Hepatocyte (in vitro differentiated cells): ENCODE data around the gene FHDC1. TPM values are rescaled to one million over a fixed set of nuclear protein-coding genes. Genes with fewer than 3 reads are reported as not detected.

ENCODE experiments used
- DNase-seq: peaks from one replicate; pipeline ENCODE4 v3.0.0-alpha.2; 2016; ENCODE audit warnings: low spot score
- H2AFZ ChIP-seq: fragments of 200-600 bp; sonication (generic); 2 replicates; pipeline ENCODE4 v1.6.0; 2016; ENCODE audit warnings: antibody characterized with exemption, mild to moderate bottlenecking
- H3K27ac ChIP-seq: fragments of 200-600 bp; sonication (generic); 2 replicates; pipeline ENCODE4 v1.5.1; 2016; ENCODE audit warnings: mild to moderate bottlenecking
- H3K27me3 ChIP-seq: fragments of 200-600 bp; sonication (generic); 2 replicates; pipeline ENCODE4 v1.6.1; 2016
- H3K36me3 ChIP-seq: fragments of 200-600 bp; sonication (generic); replicated peaks from 2 replicates; pipeline ENCODE4 v1.5.1; 2016; ENCODE audit warnings: low read depth; ENCODE audit not compliant: insufficient read depth
- H3K4me1 ChIP-seq: fragments of 200-600 bp; sonication (generic); 2 replicates; pipeline ENCODE4 v1.5.1; 2016; ENCODE audit warnings: mild to moderate bottlenecking, moderate library complexity; ENCODE audit not compliant: insufficient read depth
- H3K4me2 ChIP-seq: fragments of 200-600 bp; sonication (generic); 2 replicates; pipeline ENCODE4 v1.6.0; 2016
- H3K4me3 ChIP-seq: fragments of 200-600 bp; sonication (generic); 2 replicates; pipeline ENCODE4 v1.5.1; 2016; ENCODE audit warnings: mild to moderate bottlenecking
- H3K79me2 ChIP-seq: fragments of 200-600 bp; sonication (generic); 2 replicates; pipeline ENCODE4 v1.6.0; 2017; ENCODE audit warnings: mild to moderate bottlenecking
- H3K9me2 ChIP-seq: fragments of 200-600 bp; sonication (generic); replicated peaks from 2 replicates; pipeline ENCODE4 v1.6.0; 2017; ENCODE audit warnings: mild to moderate bottlenecking; ENCODE audit not compliant: insufficient read depth
- H3K9me3 ChIP-seq: fragments of 200-600 bp; sonication (generic); 2 replicates; pipeline ENCODE4 v1.5.1; 2016; ENCODE audit warnings: low read depth, mild to moderate bottlenecking
- H4K20me1 ChIP-seq: fragments of 200-600 bp; sonication (generic); 2 replicates; pipeline ENCODE4 v1.6.0; 2016; ENCODE audit warnings: mild to moderate bottlenecking; ENCODE audit not compliant: insufficient read depth, poor library complexity, severe bottlenecking
- EZH2 ChIP-seq: fragments of 200-600 bp; sonication (generic); IDR thresholded peaks from 2 replicates; pipeline ENCODE4 v1.6.1; 2016; ENCODE audit warnings: antibody characterized with exemption, mild to moderate bottlenecking, borderline replicate concordance
- EZH2phosphoT487 ChIP-seq: fragments of 200-600 bp; sonication (generic); IDR thresholded peaks from one replicate; pipeline ENCODE4 v1.6.1; 2018; ENCODE audit warnings: antibody characterized with exemption, mild to moderate bottlenecking, low read depth, moderate library complexity; ENCODE audit not compliant: unreplicated experiment, severe bottlenecking
- WGBS: methylation state at CpG from one replicate; pipeline ENCODE4 v1.1.6; 2016; ENCODE audit warnings: low lambda C conversion rate; ENCODE audit errors: missing lambda C conversion rate; 5-methylcytosine and 5-hydroxymethylcytosine counted together
- polyA plus RNA-seq: library from polyadenylated mRNA; unstranded; fragments of >200 nt; fragmentation: Nextera tagmentation; extraction: Ambion mirVana; gene quantifications from 2 replicates; pipeline ENCODE4 v1.2.1, GENCODE V29; 2016
- total RNA-seq: library from RNA; depleted of rRNA; stranded (reverse); fragments of >200 nt; gene quantifications from 2 replicates; pipeline ENCODE4 v1.2.3, GENCODE V29; 2014
- TF ChIP-seq, protein P1 (sequence below): fragments of 200-600 bp; sonication (generic); IDR thresholded peaks from 2 replicates; pipeline ENCODE4 v1.5.1; 2016; ENCODE audit warnings: antibody characterized with exemption, mild to moderate bottlenecking; ENCODE audit not compliant: poor library complexity

The FHDC1 gene
- total and polyA plus RNA-seq, 2 experiments from 2014 or later, result 2.1 to 3.1 TPM

DNA sequence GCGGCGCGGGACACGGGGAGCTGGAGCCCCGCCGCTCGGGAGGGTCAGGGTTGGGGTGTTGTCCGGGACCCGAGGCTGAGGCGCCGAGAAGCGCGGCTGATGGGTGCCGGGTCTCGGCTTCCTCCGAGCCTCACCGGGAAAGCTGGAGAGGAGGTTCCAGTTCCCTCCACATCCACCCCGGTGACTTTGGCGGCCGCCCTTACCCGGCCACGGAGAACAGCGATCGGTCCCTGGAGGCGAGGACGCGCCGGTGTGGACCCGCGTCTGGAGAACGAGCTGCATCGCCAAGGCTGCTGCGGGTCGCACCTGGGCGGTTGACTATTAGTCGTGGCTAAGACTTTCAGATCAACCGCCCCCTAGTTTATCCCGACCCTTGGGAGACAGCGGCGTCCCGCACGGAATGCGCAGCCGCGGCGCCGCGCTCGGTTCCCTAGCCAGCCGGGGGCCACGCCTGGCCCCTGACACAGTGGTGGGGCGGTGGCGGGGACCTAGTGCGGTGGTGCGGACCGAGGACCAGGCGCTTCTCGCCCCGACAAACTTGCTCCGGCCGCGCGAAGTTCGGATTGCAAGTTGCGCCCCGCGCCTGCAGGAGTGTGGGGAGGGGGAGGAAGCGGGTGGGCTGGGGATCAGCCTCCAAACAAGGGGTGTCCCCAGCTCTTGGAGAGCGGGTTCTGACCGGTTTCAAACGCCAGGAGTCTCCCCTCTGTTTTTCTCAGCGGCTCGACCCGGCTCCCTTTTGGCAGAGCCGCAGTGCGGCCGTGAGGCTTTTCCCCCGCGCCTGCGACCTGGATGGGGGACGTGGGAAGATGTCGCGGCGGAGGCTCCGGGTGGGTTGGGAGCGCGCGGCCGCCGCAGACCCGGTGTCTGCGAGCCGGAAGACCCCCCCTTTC lies 568 bp downstream of the FHDC1 start:
- Histone ChIP-seq H2AFZ (peak overlapping the region; percentile 68), H3K36me3 (no peaks in the 10 kb centered on the region), H3K4me1 (no peaks in the 10 kb centered on the region), H3K27me3 (peaks cover 9% of the 10 kb centered on the region), H3K9me2 (no peaks in the 10 kb centered on the region), H3K4me3 (peak overlapping the region; percentile 96), H4K20me1 (no peaks in the 10 kb centered on the region), H3K9me3 (no peaks in the 10 kb centered on the region), H3K4me2 (peak overlapping the region; percentile 100), H3K79me2 (no peaks in the 10 kb centered on the region), H3K27ac (peak overlapping the region; percentile 87)
- TF ChIP-seq, protein P1, sequence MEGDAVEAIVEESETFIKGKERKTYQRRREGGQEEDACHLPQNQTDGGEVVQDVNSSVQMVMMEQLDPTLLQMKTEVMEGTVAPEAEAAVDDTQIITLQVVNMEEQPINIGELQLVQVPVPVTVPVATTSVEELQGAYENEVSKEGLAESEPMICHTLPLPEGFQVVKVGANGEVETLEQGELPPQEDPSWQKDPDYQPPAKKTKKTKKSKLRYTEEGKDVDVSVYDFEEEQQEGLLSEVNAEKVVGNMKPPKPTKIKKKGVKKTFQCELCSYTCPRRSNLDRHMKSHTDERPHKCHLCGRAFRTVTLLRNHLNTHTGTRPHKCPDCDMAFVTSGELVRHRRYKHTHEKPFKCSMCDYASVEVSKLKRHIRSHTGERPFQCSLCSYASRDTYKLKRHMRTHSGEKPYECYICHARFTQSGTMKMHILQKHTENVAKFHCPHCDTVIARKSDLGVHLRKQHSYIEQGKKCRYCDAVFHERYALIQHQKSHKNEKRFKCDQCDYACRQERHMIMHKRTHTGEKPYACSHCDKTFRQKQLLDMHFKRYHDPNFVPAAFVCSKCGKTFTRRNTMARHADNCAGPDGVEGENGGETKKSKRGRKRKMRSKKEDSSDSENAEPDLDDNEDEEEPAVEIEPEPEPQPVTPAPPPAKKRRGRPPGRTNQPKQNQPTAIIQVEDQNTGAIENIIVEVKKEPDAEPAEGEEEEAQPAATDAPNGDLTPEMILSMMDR, result no peak
- peak; percentile 8 for TF ChIP-seq EZH2
- under 1% methylated on average over 83 of the region's 93 CpGs for WGBS
- DNase-seq, result peak; percentile 53

- 1% methylated on average over 51 of the region's 91 CpGs for WGBS
- no peak for TF ChIP-seq EZH2phosphoT487
- H2AFZ ChIP-seq, result peak overlapping the region; percentile 76
Measured at GRCh38 chr4:152937336-152938236, 1.5 kb downstream of the FHDC1 start.

DNA sequence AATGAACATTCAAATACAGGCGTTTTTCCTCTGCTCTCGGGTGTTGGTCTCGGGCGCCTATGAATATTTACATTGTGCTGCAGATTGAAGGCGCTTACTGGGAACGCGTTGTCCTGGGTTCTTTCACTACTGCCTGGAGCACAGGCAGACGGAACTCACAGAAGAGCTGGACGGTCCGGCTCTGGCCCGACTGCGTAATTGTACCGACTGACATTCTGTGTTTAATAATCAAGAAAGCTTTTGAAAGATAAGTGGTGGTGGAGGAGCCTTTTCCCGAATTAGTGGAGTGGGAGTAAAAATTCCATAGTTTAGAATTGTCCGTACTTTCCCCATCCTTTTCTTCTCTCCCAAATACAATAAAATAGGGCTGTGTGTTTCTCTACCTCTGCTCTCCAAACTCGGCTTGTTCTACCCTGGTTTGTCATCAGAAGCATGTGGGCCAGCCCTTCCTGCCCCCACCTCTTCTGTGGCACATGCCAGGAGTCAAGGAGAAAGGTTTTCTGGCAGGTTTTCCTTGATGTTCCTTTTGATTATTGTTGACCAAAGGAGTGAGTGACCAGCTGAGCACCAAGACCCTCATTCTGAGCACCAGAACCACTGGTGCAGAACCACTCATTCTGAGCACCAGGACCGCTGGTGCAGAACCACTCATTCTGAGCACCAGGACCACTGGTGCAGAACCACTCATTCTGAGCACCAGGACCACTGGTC lies 2.3 kb downstream of the FHDC1 start:
- no peaks in the 10 kb centered on the region for H3K36me3 ChIP-seq
- WGBS, result 34% methylated on average over 17 of the region's 17 CpGs
- H3K27ac ChIP-seq, result peak overlapping the region; percentile 21
- H3K9me3 ChIP-seq, result no peaks in the 10 kb centered on the region
- peak overlapping the region; percentile 100 for H3K4me2 ChIP-seq
- H3K27me3 ChIP-seq, result peaks cover 9% of the 10 kb centered on the region
- H4K20me1 ChIP-seq, result no peaks in the 10 kb centered on the region
- H3K9me2 ChIP-seq, result no peaks in the 10 kb centered on the region
- H3K4me3 ChIP-seq, result peak overlapping the region; percentile 96
- H3K79me2 ChIP-seq, result no peaks in the 10 kb centered on the region
- DNase-seq, result no peak
- no peak overlapping the region for H2AFZ ChIP-seq
- TF ChIP-seq EZH2phosphoT487 (no peak), EZH2 (no peak)
- TF ChIP-seq, protein P1, result no peak
- no peaks in the 10 kb centered on the region for H3K4me1 ChIP-seq

More at GRCh38 chr4:152937336-152938236, 1.5 kb downstream of the FHDC1 start:
- no peaks in the 10 kb centered on the region for H4K20me1 ChIP-seq
- H3K9me3 ChIP-seq, result no peaks in the 10 kb centered on the region
- H3K27me3 ChIP-seq, result peaks cover 9% of the 10 kb centered on the region
- H3K36me3 ChIP-seq, result no peaks in the 10 kb centered on the region
- H3K9me2 ChIP-seq, result no peaks in the 10 kb centered on the region
- peak overlapping the region; percentile 87 for H3K27ac ChIP-seq
- H3K4me3 ChIP-seq, result peak overlapping the region; percentile 96
- H3K4me2 ChIP-seq, result peak overlapping the region; percentile 100
- no peaks in the 10 kb centered on the region for H3K4me1 ChIP-seq
- DNase-seq, result peak; percentile 77
- H3K79me2 ChIP-seq, result no peaks in the 10 kb centered on the region
